ENCODE results near the gene CRIM1.

The CRIM1 gene

DNA sequence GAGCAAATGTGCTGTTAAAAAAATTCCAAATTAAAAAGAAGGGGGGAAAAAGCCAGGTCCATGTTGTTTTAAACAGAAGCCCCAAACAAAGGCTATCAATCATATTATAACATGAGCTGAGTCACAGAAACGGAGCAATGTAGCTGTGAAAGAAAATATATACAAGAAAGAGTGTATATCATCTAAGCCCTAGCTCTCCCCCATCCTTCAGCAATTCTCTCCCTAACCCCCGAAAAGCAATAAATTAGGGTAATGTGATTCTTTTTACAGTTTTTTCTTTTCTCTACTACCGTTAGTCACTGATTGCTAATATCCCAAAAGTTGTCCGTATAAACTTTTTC is 217.1 kb downstream of the CRIM1 start:
- no peak for DNase-seq

DNA sequence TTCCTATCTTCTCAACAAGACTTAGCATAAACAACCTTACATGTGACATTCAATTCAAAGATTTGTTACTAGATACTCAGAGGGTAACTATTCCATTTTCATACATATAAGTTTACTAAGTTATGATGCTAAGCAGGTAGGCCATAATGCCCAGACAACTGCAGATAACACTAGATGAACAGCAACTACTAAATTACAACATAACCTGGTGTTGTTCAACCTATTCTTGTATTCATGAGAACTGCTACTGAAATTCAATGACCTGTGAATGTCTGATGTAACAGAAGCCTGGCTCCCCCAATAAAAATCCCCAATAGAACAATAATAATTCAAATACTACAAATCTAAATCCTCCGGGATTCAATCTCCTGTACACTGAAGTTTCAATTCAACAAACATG is 217.6 kb downstream of the CRIM1 start:
- DNase-seq: no peak

DNA sequence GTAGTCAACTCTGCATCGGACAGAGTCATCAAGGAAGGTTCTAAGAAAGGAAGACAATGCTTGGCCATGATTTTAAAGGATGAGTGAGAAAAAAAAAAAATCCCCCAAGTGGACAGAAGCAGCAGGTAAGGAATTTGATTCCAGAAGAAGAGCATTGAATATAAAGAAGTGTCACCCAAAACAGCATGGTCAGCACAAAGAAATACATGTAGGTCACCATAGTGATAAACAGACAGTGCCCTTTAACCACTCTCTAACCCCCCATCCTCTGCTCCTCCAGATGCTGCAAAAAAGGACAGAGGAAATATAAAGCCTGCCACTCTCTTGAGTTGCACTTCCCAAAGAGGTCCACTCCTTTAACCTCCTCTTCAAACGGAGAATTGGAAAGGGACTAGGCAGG is 219.0 kb downstream of the CRIM1 start:
- no peak for DNase-seq

DNA sequence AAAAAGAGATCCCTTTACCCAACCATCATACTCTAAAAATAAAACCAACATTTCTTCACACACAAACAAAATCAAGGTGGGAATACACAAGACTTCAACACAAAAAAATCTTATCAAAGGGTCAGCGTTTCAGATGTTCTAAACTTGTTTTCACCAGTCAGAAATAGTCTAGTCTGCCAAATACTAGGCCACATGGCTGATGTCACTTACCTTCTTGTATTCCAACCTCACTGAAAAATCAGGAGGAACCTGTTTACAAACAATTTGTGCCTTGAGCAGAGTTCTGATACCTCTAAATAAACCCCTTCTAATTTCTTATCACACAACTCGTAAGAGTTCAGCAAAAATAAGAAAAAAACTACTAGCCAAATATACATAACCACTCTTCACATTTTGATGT is 222.3 kb downstream of the CRIM1 start:
- no peak for DNase-seq

DNA sequence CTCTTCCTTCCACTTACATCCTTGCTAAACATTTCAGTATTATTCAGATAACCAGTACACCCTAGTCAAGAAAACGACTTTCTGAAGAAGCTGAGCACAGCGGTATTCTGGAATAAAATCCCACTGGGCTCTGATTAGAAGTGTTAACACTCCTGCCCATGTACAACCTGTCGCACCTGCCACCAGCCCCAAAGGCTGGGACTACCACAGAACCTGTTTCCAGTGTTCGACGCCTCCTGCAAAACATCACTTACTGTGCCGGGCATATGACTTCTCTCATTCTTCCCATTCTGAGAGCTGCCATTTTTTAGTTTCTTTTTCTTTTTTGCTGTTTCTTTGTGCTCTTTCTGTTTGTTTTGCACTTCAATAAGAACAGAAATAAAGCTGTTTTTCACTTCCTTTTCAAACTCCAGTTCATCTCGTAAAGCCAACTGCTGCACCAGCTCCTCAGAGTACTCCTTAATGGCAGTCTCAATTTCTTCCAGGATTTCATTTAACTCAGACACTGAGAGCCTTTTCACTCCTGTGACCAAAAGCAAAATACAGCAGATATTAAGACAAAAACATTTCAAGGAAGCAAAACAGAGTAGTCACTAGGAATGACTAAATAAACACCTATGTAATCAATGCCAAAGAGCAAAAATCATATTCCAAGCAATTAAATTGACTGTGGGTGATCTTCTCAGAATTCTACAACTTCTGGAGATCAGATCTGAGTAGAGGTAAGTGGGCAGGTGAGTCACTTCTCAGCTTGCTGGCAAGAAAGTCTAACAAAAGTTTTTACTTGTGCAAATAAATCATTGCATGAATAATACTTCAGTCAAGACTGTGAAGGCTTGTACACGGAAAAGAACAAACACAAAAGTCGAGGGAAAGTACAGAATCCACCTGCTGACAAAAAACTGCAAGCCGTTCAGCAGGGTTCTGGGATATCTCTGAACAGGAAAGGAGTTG is 223.0 kb downstream of the CRIM1 start:
- no peak for DNase-seq

DNA sequence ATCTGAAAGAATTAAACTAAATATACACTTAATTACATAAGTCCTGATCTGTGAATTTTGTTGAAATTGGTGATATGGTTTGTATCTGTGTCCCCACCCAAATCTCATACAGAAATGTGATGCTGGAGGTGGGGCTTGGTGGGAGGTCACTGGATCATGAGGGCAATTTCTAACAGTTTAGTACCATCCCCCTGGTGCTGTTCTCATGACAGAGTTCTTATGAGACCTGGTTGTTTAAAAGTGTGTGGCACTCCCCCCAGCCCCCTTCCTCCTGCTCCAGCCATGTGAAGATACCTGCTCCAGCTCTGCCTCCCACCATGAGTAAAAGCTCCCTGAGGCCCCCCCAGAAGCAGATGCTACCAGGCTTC is 223.7 kb downstream of the CRIM1 start:
- no peak for DNase-seq

DNA sequence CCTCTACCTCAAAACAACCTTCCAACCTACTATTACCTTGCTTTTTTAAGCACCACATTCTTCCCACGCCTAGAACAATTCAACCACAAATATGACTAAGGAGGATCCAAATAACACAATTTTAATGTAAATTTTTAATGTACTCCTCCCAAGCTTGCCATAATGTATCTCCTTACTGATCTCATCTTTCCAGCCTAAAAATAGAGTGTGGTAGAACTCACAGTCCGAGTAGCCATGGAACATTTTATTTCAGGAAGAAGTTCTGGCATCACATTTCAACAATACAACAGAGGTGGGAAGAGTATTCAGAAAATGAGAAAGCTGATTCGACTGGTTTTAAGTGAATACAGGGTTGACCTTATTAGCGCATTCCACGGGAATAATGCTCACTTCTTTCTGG is 227.0 kb downstream of the CRIM1 start:
- no peak for DNase-seq

DNA sequence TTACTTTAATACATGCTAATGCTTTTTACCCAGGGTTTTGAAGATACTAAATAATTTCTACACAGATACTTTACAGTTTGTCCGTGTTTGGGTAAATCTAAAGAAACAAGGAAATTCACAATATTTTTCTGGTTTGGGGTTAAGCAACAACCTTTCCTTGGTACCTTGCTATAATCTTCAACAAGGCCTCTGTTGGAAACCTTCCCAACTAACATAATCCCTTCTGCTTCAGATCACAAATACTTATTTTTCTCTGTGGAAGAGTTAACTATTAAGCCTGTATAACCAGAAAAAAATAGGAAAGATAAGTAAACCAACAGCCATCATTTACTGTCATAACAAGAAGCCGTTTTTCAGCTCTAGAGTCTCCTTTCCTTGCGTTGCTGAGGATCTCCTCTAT is 227.4 kb downstream of the CRIM1 start:
- DNase-seq: no peak

DNA sequence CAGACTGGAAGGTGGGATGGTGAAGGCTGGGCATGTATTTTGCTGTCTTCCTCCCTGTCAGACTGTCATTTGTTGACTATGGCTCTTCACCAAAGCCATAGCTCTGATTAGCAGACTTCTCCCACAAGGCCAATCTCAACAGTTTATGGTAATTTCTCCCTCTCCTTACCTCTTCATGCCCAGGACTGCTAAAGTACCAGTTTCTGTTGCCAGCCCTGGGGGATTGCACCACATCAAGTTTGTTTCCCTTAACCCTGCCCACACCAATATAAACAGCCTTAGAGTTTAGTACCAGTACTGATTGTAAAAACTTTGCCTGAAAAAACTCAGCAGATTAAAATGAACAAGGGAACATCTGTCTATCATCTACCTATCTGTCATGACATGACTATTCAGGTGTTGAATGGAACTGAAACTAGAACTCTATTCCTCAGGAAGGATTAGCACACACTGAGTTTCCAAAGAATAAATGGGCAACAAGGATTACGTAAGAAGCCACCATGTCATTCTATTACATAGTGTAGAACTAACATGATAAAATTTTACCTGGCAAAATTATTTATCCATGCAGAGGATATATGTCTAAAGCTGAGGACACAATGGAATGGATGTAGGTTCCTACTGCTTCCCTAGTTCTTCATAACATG is 228.7 kb downstream of the CRIM1 start:
- DNase-seq: no peak

DNA sequence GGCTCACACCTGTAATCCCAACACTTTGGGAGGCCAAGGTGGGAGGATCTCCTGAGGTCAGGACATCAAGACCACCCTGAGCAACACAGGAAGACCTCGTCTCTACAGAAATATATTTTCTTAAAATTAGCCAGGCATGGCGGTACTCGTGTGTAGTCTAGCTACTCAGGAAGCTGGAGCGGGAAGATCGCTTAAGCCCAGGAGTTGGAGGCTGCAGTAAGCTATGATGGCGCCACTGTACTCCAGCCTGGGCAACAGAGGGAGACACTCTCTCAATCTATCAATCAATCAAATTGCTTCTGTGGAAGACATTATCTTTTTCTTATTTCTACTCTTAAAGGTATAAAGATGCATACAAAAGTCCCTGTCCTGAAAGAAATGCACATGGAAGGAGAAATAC is 231.1 kb downstream of the CRIM1 start:
- DNase-seq: no peak

DNA sequence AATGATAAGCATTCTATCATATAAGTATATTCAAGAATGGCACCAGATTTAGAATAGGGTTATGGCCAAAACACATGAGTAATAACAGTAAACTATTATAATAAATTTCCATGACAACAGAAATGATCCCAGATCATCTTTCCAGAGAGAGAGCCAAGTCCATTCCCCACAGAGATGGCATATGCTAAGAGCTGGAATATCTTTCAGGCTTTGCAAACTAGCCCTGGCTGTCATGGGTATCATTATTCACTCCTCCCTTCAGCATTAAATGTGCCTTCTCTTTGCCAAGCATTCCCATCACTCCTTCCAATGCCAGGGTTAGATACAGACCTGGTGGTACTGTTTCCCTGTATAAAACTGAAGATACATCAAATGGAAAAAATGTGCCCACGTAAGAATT is 231.5 kb downstream of the CRIM1 start:
- DNase-seq: no peak

DNA sequence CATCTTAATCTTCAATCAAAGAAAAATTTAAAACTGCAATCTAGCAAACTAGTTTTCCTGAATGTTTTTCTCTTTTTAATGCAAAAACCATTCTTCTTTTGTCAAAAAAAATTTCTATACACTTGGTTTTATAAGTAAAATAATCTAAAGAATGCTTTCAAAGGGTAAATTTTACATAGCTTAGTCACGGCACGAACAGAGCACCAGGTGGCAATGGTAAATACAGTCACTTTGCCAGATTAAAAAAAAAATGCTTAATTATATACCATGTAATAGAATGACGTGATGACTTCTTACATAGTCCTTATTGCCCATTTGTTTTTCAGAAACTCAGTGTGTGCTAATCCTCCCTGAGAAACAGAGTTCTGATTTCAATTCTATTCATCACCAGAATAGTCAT is 232.0 kb downstream of the CRIM1 start:
- no peak for DNase-seq

DNA sequence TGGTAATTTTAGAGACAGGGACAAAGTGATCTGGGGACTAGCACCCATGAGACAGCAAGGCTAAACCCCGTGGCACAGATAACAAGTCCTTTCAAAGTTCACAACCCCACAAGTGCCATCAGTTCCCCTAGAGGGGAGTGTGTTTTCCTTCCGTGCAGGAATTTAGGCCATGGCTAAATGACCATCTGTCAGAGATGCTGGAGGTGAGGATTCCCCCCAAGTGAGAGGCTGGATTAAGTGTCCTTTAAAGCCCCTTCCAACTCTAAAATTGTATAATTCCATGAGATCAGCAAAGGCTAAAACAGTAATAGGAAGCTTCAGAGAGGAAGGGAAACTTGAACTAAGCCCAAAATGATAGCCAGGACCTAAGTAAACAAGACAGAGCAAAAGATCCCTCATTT is 233.7 kb downstream of the CRIM1 start:
- DNase-seq: peak in 4 of 56 donors; percentile 4 to 14 (median 10)

DNA sequence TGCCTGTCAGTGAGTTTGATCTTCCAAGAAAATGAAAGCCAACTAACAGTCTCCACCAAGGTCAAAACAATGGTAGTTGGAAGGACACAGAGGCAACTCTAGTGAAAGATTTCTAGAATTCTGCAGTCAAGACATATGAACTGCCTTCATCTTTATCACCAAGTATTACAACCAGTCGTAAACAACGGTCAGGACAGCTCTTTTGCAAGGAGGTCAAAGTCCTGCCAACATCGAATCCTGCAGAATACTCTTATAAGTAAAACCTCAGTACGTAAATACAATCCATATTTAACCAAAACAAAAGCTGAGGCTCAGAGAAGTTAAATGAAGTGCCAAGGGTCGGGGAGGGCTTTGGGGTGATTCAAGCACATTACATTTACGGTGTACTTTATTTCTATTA is 239.3 kb downstream of the CRIM1 start:
- DNase-seq: no peak

DNA sequence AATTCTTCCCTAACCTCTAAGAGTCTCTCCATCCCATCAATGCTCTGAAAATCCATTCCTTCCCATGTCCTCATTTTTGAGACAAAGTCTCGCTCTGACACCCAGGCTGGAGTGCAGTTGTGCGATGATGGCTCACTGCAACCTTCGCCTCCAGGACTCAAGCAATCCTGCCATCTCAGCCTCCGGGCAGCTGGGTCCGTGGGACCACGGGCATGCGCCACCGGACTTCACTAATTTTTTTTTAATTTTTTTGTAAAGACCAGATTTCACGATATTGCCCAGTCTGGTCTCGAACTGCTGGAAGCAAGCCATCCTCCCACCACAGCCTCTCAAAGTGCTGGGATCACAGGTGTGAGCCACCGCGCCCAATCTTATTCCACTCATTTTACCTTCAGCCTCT is 240.8 kb downstream of the CRIM1 start:
- no peak for DNase-seq

DNA sequence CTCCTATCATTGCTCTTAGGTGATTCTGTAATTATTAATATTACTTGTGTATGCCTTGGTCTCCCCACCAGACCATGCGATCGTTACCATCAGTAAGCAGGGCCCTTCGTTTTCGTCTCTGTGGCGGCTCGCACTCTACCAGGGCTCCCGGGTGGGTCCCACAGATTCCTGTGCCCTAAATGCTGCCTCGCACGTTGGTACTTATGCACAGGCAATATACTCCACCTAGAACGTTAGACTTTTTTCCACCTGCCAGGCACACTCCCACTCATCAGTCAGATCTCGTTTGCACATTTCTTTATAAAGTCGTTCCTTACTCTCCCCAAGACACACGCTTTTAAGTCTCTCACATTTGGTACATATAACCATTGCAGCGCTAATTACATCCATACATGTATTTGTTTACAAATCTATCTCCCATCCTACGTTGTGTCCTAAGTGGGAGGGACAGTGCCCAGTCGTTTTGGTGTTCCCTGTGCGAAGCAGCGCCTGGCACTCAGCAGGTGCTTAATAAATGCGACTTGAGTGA is 241.5 kb downstream of the CRIM1 start:
- DNase-seq: no peak

DNA sequence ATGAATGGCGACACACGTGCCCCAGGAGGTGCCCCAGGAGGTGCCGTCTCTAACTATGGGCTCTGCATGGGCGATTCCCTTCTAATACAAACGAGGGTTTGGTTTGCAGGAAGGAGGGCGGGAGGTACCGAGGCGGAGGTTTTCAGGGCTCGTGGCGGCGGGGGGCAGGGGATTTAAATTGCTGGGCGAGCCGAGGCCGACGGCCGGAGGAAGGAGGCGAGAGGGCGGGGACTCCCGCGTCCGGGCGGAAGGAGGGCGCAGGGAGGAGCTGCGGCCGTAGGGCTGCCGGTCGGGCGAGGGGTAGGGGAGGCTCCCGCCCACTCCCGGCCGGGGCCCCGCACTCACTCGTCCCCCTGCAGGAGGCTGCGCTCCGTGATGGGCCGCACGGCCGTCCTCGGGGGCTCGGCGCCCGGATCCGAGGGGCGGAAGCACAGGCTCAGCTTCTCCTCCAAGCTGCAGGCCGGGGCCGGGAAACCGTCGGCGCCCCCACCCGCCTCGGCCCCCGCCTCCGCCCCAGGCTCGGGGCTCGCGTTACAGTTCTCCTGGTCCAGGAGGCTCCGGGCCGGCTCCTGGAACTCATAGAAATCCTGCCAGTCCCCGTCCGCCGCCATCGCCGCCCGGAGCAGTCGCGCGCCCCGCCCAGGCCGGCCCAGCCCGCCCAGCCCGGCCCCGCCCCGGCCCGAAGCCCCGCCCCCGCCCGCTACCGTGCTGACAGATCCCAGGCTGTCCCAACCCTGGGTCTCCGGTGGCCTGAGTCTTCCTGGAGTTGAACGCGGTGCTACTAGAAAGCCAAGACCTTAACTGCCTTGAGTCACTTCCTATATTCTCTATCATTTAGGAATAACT is 242.2 kb downstream of the CRIM1 start, which contains the start of gene FEZ2:
Gene FEZ2 (minus strand): TSS at position 637 of the 846 bp plus-strand sequence. CDS start 26 bp downstream, at position 611.
- DNase-seq: peak in 53 of 56 donors; percentile 20 to 81 (median 67)
